NCI-H526 (cell line): Measurements from ENCODE around the gene STRN.
"Not testable (repeated sequence)": the region's sequence is repeated elsewhere in the genome, so short reads cannot be mapped to it uniquely, and the experiment has no call there.

ENCODE experiments used
- DNase-seq, 2 experiments: peaks; one replicate each; lab custom pipeline; 2025; lab: John Stamatoyannopoulos, UW

The STRN gene

GRCh38 chr2:36963106-36963505 is 3.2 kb downstream of the STRN start:
- no peak for DNase-seq

GRCh38 chr2:36960773-36961172 is 5.6 kb downstream of the STRN start:
- no peak for DNase-seq

- no peak for DNase-seq
These were observed 6.2 kb downstream of the STRN start for GRCh38 chr2:36960005-36960675.

- DNase-seq = no peak
These were observed 11.2 kb downstream of the STRN start for GRCh38 chr2:36954977-36955607.

DNA sequence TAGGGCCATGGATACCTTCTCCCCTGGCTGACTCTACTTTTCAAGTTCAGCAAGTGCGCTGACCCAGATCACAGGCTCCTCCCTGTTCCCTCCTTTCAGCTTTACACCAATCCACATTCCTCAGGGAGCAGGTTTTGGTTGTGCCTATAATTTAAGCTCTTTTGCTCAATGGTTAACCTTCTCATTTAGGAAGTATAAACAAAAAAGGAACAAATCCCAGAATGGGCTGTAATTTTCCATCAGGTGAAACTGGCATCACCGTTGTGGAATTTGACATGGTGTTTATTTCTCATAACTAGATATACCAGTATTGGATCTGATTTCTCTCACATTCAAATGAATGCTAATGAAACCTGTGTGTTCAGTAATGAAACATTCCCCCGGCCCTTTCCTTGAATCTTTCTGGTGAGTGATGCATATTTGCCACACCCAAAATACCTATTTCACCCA is 13.6 kb downstream of the STRN start:
- DNase-seq = no peak

DNA sequence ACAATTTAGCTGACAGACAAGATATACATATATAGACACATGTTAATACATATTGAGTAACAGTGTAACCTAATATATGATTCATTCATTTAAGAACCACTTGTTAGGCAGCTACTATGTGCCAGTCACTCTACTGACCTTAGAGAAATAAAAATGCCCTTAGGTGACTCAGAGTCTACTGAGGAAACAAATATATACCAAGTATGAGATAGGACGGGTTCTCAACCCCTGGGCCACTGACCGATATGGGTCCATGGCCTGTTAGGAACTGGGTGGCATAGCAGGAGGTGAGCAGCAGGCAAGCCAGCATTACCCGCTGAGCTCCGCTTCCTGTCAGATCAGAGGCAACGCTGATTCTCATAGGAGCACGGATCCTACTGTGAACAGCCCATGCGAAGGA is 14.8 kb downstream of the STRN start:
- no peak for DNase-seq

GRCh38 chr2:36951027-36951518 is 15.3 kb downstream of the STRN start:
- no peak for DNase-seq

GRCh38 chr2:36949845-36950244 is 16.5 kb downstream of the STRN start:
- no peak for DNase-seq

DNA sequence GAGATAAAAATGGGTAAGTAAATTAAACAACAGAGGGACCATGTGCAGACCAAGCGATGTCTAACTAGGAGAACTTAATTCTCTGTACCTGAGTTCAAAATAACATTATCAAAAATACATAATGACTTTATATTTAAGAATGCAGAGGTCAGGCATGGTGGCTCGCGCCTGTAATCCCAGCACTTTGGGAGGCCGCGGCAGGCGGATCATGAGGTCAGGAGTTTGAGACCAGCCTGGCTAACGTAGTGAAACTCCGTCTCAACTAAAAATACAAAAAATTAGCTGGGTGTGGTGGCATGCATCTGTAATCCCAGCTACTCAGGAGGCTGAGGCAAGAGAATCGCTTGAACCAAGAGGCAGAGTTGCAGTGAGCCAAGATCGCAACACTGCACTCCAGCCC is 21.1 kb downstream of the STRN start:
- not testable (repeated sequence) for DNase-seq

DNA sequence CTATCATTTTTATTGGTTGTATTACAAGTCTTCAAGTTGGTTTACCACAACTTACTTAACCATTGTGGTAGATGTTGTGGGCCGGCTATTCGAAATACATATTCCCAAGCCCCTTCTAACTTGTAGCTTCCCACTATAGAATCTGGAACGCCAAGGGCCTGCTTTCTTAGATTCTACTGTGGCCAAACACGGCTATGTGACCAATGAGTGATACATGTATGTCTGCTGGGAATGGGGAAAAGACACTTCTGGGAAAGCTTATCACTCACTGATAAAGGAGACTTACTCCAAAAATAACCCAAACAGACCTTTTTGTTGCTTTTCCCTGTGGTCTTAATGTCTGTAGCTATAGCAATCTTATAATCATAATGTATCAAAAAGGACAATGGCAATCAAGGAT is 24.5 kb downstream of the STRN start:
- no peak for DNase-seq

GRCh38 chr2:36936526-36936925 is 29.8 kb downstream of the STRN start:
- DNase-seq = not testable (repeated sequence)

- DNase-seq = not testable (repeated sequence)
These were observed 34.6 kb downstream of the STRN start for GRCh38 chr2:36931688-36932087.

- DNase-seq = not testable (repeated sequence)
These were observed 35.4 kb downstream of the STRN start for GRCh38 chr2:36930787-36931410.

DNA sequence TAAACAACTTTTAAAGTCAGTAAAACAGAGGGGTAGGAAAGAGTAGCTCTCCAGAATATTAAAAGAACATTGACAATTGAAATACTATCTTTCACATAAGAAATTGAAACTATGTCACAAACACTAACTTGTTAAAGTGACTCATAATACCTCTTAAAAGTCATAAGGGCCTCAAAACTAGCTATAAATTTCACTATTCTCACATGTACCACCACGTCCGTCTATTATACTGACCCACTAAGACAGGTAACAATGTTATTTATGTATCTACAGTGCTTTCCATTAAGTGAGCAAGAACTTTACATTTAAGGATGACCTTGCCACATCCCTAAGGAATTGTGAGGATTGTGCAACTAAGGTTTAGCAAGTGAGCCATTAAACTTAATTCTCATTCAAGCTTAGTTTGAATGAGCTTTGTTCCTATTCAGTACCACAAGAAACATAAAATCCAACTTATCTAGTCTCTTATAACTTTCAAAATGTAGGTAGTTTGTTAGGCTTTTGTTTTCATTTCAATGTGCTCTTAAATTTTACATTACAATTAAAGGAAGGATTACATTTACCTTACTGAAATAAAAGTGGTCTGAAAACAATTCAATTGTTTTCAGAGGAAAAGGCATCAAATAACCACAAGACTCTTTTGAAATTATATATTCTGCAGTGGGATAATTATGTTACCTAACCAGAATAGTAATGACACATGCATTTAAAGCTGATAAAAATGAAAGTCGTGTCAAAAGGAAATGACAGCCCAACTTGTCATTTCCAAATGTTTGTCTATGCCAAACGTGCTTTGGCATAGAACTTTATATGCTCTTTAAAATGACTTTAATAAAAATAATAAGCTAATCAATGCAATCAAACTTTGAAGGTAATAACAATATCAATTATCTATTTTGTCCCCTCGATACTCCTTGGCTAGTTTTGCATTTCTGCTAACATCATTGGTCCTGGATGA is 39.9 kb downstream of the STRN start:
- not testable (repeated sequence) for DNase-seq

DNA sequence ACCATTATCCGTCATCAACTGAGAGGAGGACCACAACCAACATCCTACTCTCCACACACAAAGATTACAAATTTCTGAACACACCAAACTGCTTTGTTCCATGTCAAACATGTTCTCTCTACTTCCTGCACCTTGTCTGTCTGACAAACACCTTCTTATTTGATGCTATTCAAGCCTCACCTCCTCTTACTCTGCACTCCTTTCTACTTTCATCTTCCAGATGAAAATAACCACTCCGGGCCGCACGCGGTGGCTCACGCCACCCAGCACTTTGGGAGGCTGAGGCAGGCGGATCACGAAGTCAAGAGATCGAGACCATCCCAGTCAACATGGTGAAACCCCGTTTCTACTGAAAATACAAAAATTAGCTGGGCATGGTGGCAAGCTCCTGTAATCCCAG is 43.7 kb downstream of the STRN start:
- DNase-seq = not testable (repeated sequence)

DNA sequence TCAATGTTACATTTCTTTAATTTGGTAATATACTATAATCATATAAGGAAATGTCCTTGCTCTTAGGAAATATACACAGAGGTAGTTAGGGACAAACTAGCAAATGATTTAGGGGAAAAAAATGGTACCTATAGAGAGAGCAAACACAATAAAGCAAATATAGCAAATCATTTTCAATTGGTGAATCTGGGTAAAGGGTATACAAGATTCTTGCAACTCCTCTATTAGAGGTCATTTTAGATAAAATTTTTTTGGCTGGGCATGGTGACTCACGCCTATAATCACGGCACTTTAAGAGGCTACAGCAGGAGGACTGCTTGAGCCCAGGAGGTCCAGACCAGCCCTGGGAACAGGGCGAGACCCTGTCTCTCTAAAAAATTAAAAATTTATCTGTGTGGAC is 44.4 kb downstream of the STRN start:
- DNase-seq = no peak

DNA sequence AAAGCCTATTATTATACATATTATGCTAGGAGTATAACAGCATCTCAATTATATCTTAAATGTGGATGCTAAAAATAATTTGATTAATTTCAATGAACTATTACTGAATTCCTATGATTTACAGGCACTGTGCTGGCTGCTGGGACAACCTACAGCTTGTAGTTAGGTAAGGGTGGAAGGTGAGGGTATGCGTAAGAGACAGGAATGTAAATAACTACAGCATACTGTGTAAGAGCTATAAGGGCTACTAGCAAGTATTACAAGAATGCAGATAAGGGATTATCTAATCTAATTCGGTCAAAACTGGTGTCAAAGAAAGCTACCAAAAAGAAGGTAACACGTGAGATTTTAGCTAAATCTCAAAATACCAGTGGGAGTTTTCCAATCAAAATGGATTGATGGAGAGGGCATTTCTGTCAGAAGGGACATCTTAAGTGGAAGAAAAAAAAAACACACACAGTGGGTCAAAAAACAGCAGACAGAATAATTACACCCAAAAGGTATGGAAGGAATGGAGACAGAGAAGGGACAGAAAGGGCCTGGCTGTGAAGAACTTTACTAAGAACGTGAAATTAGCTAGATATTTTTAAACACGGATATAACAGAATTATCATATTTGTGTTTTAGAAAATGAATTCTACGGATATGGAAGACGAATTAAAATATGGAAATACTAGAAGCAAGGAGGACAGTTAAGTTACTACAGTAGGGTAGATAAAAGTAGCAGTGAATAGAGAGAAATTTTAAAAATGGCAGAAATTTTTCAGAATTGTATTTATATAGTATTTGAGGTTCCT is 47.1 kb downstream of the STRN start:
- DNase-seq = no peak

DNA sequence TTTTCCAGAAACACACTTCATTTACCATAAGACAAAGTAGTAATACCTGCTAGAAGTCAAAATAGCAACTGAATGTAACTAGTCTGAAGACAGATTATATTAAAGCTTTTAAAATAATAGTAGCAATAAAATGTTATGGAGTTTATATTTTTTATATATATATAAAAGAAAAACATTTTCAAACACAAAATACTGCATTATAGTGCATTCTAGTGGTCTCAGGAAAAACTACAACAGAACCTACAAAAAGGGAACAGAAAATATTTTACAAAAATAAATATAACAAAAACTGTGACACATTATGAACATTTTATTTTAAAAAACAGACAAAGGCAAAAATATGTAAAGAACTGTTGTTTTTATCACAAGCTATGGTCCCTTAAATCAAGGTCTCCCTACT is 48.0 kb downstream of the STRN start:
- DNase-seq = no peak

DNA sequence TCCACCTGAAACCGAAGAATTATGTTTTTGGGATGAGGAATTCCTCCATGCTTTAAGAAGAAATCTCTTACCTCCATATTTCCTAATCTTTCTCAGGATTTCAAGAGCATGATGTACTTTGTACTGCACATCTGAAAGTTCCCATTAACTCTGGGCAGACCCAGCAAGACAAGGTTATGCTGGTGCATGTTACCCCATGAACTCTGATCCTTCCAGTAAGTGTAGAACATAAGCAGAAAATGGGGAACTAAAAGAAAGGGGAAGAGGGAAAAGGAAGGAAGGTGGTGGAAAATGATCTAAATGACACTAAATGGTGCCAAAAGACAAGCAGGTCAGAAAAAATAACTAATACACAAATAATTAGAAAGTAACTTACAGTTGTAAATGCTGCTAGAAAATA is 50.7 kb downstream of the STRN start:
- no peak for DNase-seq

GRCh38 chr2:36912695-36913094 is 53.6 kb downstream of the STRN start:
- no peak for DNase-seq

- DNase-seq = no peak
These were observed 55.3 kb downstream of the STRN start for GRCh38 chr2:36911012-36911411.
